Eye (tissue), 1 donor: Measurements from ENCODE around the gene ALDH3A1.

Experiments
- DNase-seq: peaks from one replicate; pipeline ENCODE4 v3.0.0-alpha.2; 2015

The ALDH3A1 gene

DNA sequence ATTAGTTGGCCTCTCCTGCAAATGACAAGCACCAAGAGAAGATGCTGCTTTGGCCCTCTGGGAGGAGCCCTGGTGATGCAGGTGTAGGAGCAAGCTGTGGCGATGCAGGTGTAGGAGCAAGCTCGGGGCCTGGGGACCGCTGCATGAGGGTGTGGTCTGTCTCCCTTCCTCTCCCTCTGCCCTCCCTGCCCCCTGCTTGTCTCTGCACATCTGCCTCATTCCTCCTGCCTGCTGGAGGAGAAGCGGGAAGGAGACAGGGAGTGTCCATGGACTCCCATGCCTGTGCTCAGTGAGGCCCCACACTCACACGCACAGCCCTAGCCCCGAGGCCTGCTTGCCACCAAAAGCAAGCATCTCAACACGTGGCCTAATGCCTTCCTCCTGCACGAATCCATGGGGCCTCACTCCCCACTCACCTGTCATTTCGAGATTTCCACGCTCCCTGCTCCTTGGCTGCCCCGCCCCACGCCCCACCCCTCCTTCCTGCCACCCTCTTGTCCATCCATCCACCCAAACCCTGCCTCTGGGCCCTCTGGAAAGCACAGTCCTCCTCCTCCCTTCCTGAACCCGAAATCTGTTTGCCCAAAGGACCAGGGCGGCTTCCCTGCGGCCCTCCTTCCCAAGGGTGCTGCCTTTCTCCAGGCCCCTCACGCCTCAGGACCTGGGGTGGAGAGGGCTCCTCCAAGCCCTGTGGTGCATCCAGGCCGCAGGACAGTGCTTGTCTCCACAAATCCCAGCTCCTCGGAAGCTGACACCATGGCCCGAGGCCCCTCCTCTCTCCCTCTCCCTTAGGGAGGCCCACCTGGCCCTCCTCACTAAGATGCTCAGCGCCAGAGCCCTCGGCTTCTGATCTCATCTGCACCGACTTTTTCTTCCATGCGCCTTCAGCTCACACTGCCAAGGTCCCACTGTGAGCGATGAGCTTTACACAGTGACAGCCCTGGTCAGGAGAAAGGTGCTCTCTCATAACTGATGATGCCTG is 11.8 kb upstream of the ALDH3A1 start:
- DNase-seq: no peak

DNA sequence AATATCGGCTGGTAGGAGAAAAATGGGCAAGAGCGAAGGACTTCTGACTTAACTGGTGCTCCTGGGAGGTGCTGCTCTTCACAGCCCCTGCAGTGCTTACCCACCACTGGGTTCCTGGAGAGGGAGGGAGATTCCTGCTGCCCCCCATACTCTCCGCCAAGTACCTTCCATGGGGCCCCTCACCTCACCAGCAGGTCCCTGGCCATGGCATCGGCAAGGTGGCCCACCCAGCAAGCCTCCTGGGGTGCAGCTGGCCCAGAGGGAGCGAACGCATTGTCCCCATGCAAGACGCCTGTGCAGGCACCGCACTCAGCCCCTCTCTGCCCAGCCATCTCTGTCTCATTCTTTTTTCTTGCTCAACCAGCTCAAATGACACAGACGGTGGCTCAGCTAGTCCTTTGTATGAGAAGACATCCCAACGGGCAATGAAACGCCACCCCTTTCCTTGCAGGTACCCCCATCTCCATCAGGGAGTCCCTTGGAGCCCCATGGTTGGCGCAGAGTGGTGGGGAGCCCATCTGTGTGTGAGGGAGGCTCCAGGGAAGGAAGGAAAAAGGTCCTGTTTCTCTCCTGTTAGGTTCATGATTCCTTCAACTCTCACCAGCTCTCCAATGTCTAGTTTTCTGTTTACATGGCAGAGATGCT is 9.6 kb upstream of the ALDH3A1 start:
- DNase-seq: no peak

DNA sequence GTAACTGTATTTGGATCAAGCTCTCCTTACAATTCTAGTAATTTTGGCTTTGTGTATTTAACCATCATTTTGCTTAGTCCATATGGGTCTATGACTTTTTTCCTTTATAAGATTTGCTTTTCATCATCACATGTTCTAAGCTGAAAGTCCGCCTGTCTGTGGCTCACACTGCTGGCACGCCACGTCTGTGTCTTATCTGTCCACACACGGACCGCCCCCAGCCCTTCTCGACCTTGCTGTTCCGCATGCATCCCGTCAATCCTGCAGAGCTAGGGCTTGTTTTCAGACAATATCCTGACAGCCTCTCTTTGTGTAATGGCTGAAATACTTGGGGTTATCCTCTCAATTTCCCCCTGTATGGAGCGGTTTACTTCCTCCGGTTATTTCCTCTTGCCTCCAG is 8.4 kb upstream of the ALDH3A1 start:
- no peak for DNase-seq

DNA sequence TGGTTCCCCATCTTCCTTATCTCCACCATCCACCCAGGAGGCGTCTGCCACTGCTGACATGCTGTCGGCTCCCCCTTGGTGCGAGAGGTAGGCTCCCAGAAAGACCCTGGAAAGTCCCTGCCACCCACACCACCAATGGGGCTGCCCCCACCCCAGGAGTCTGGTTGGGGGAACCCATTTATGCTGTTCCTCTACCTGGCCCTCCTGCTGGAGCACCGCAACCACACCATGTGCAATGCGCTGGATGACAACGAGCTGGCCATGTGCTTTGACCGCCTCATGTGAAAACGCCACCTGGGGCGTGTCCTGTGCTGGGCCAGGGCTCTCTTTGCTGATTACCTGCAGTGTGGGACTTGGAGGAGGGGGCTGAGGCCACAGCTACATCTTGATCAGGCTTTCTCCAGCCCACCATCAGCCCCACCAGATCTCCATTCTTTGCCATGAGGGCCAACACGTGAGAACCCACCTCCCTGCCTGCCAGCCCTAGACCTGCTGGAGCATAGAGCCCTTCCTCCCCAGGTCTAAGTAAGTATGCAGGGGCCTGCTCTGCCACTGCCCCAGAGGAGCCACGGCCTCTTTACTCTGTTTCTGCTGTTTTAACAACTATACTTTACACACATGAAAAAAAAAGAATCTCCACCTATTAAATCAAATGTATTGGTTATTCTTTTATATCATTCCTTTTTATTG is 7.9 kb upstream of the ALDH3A1 start:
- DNase-seq: no peak

DNA sequence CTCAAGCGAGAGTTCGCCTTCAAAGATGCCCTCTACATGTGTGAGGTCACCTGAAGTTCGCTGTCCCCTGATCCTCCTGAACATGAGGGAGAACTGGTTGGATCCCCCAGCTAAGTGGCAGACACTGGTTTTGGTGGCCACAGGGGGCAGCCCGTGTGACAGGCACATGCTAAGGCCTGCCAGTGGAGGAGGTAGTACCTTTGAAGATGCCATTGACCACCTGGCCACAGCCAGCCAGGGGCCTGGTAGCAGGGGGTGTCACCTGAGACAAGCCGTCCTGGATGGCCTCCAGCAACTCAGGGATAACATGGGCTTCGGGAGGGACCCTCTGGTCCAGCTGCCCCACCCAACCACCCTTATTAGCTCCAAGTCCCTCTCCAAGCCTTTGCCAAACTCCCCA is 7.3 kb upstream of the ALDH3A1 start:
- DNase-seq: no peak

DNA sequence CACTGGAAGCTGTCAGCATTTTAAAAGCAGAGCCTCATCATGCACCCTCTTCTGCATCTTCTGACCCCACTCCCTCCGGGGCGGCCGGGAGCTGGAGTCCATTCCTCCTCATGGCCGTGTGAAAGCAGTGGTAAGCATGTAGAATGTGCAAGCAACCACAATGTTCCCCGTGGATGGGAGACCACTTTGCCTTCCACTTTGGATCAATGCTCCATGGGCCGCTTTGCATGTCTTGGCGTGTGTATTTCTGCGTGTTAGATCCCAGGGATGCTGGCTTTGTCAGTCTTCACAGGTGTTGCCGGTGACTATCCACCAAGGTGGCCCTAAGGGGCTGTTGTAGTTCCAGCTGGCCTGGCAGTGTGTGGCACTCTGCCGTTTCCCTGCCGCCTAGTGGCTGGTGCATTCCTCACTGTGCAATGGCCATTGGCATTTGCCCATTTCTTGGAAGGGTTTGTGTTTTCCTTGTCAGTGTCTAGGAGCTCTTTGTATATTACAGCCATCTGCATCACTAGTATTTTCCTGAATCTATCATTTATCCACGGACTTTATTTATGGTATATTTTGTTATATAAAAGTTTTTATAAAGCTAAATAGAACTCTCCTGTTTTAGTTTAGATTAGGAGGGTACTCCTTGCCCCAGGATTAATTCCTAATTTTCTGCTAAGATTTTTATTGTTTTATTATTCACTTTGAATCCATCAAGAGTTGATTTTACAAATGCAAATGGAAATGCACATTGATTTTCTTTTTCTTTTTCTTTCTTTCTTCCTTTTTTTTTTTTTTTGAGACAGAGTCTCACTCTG is 5.8 kb upstream of the ALDH3A1 start:
- no peak for DNase-seq

DNA sequence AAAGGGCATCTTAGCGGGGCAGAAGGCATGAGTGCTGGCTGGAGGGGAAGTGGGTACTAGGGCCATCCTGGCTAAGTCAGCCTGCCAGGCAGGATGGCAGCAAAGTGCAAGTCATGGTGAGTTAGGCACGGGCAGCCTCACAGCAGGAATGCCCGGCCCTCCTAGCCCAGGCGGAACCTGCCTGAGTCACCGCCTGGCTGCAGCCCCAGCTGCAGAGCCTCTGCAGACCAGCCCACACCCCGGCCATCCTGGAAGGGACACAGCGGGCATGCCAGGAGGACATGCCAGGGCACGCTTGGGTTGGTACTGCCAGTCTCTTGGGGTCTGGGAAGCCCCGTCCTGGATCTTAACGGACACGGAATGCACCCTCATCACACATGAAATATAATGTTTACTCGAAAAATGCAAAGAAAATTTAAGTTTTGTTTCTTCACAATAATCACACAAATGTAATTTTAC is 5.0 kb upstream of the ALDH3A1 start:
- no peak for DNase-seq

DNA sequence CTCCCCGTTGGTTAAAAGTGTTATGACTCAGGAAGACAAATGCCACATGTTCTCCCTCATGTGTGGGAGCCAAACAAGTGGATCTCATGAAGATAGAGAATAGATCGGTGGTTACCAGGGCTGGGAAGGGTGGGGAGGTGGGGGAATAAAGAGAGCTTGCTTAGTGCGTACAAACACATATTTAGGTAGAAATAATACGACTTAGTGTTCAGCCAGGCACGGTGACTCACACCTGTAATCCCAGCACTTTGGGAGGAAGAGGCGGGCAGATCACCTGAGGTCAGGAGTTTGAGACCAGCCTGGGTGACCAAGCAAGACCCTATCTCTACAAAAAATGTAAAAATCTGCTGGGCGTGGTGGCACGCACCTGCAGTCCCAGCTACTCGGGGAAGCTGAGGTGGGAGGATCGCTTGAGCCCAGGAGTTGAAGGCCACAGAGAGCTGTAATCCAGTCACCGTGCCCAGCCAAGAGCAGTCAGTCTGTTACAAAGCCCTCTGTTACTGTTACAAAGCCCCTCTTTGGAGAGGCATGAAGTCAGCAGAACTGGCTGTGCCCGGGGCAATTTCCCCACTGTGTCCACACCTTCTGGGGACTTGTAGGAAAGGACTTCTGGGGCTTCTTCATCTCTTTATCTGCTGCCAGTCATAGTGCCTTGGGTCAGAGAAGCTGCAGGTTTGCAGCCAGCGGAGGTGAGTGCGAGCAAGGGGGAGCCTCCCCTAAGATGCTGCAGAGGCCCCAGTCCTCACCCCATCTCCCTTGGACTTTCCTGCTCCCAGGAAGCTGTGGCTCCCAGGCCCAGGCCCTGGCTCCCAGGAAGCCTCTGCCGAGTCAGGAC is 4.3 kb upstream of the ALDH3A1 start:
- no peak for DNase-seq

DNA sequence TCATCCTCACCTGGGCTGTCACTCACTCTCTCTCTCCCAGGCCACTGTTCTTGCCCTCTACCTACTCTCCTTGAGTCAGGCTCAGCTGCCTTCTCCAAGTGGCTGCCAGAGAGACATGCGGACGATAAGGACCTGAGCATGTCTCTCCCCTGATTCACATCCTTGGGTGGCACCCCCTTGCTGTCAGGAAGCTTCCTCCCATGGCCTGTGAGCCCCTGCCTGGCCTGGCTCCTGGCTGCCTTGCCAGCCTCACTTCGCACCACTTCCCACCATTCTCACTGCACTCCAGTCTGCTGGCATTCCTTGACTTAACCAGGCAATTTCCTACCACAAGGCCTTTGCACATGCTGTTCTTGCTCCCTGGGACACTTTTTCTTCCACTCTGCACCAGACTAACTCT is 2.7 kb upstream of the ALDH3A1 start:
- no peak for DNase-seq

DNA sequence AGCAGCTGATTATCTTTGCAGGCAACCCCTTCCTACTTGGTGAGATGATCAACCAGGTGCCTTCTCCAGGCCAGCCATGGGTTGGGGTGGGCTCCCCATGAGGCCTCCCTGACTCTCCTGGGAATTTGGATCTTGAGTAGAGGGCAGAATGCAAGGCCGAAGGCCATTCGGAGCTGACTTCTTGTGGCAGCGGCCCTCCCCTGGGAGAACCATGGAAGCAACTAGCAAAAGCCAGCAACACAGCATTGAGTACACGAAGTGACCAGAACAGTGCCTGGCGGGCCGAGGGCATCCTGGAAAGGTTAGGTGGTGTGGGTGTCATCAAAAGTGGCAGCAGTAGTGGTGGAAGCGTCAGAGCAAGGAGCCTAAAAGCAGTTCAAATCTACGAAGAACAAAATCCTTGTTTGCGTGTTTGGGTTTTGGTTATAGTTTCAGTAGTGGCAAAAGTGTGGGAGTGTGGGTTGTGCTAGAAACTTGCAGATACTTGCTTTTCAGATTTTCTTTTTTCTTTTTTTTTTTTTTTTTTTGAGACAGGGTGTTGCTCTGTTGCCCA is 2.0 kb upstream of the ALDH3A1 start:
- DNase-seq: no peak

DNA sequence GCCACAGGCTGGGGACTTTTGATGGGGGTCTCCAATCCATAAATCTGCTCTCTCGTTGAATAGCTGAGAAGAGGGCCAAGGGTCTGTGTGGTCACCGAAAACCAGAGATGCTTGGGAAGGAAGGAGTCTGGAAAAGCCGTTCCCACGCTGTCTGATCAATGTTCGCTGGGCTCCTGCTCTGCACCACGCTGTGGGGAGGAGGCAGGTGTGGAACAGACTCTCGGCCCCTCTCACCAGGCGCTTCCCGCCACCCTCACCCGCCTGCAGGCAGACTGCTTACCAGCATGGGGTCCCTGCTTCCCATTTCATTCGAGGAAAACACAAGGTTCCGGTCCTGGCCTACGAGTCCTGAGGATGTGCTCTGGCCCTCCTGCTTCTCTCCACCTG is 702 bp upstream of the ALDH3A1 start:
- DNase-seq: peak; percentile 74

DNA sequence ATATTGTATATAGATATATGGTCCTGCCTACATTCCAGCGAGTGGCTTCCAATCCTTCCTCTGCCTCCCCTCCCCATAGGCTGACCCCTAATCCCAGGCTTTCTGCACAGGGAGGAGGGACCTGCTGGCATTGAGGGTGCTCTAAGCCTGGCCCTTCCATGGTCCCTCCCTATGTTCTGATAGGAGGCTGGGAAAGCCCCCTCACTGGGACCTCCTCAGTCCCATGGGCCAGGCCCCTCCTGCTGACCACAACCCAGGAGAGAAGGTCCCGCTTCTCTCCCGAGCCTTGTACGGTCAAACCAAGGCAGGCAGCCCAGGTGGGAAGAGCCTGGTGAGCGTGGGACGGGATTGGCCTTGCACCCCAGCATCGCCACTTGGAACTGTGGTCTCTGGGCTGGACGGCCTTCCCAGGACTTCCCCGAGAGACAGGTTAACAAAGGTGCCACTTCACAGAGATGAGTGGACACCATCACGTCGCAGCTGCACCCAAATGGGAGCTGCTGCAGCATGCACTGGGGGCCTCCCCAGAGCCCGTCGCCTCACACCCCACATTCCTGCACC is 859 bp downstream of the ALDH3A1 start:
- no peak for DNase-seq

DNA sequence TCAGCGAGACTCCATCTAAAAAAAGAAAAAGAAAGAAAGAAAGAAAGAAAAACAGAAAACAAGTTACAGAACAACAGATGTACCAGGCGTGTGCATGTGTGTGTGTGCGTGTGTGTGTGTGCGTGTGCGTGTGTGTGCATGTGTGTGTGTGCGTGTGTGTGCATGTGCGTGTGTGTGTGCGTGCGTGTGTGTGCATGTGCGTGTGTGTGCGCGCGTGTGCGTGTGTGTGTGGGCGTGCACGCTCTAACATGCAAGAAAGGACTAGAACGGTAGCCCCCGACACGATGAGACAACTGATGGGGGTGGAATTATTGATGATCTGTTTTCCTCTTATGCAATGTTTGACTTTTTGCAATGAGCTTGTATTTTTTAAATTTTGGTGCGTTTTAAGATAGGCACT is 1.6 kb downstream of the ALDH3A1 start:
- DNase-seq: no peak

DNA sequence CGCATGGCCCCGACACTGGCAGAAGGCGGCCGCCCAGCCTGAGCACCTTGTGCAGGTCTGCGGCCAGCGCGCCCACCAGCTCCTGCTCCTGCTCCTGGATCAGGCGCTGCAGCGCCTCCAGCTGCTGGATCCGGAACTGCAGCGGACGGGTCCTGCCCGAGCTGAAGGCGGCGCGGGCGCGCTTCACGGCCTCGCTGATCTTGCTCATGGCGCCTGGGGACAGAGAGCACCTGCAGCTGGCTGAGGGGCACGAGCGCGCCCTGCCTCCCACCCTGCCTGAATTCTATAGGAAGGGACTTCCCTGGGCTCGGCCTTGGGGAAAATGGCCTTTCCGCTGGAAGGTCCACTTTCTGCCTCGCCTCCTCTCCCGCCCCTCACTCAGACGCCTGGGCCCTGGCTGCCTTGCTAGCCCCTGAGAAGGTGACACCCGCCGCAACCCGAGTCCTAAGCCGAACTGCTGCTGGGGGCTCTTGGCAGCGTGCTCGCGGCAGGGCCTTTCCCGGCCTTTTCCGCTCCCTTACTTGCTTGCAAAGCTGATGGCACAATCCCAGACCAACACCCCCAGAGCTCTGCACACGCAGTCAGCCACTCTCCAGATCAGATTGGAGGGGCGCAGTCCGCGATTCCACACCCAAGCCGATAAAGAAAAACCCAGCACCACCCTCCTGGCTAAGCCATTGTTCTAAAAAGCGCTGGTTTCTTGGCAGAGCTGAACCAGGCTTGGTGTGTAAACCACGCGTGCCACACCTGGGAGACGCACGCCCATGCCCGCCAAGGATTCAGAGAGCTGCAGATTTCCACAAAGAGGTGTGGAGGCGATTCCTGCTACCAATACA is 3.0 kb downstream of the ALDH3A1 start:
- DNase-seq: peak; percentile 95

DNA sequence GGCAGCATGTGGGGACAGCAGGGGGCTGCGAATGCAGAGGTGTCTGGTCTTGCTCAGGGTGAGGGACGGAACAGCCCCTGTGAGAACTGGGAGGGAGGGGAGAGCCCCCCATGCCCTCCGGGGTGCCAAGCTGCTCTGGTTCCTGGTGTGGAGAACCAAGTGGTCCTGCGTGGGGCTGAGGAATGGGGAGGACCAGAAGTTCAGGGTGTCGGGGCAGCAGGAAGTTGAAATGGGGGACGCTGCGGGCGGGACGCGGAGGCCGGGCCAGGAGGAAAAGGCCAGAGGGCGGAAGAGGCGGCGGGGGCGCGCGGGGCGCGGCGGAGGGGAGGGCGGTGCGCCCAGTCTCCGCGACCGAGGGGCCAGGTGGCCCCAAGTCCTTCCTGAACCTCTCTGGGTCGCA is 3.6 kb downstream of the ALDH3A1 start:
- peak; percentile 44 for DNase-seq

DNA sequence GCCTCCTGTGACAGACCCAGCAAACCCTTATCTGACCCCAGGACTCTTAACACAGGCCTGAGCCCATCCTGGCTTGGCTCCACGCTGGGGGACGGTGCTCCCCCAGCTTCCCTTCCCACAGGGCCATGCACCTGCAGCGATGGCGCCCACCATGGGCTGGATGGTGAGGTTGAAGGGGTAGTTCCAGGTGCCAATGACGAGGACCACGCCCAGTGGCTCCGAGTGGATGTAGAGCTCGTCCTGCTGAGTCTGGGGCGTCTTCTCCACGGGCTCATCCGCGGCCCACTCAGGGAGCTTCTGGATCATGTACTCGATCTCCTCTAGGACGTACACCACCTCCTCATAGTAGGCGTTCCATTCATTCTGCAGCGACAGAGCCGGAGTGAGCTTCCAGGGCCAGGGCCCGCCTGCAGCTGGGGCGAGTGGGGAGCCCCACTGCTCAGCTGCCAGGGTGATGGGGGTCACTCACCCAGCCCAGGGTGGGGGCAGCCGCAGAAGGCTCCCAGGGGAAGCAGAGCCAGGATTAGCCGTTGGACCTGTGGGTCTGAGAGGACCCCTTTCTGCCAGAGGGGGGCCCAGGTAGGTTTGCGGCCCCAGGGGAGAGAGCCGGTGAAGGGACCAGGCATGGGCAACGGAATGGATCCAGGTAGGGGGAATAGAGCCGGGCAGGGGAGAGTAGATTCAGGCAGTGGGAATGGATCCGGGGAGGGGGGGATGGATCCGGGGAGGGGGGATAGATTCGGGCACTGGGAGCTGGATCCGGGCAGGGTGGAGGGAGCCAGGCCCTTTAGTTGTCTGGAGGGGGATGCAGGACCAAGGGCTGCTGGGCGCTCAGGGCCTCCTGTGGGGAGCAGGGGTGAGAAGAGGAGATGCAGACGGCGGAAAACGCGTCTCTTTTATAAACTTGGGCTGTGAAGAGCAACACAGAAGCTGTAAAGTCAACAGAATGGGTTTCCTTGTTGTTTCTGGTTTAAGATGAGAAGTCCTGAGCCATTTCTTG is 4.7 kb downstream of the ALDH3A1 start:
- DNase-seq: no peak

DNA sequence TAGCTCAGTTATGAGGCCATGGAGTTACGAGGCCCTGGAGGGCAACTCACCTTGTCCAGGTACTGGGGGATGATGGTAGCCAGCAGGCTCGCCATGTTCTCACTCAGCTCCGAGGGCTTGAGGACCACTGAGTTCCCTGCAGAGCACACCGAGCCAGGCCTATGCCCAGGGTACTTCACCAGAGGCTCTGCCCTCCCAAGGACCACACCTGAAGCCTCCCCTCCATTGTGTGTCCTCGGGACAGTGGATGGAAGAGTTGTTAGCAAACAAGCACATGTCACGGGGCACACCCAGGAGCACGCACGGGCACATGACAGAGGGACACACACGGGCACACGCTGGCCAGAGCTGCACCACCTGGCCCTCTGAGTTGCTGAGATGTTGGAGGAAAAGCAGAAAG is 5.6 kb downstream of the ALDH3A1 start:
- no peak for DNase-seq

DNA sequence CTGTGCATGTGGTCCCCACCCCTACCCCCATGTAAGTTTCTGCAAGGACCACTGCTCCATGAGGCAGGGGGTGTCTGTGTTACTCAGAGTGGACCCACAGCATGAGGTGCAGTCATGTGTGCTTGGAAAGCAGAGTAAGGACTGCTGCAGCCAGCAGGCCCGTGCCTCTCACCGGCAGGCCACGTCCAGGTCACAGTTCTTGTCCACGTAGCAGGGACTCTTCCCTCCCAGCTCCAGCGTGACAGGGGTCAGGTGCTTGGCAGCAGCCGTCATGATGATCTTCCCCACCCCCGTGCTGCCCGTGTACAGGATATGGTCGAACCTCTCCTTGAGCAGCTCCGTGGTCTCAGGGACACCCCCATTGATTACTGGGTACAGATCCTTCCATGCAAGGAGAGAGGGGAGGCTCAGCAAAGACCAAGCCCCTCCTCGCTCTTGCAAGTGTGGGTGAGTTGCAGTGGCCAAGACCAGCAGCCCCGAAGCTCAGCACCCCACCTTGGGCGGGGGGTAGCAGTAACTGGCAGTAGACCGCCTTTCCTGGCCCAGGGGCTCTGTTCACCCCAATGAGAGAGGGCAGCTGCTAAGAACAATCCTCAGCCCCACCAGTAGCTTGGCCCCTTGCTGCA is 6.2 kb downstream of the ALDH3A1 start:
- no peak for DNase-seq
